ENCODE data around the gene DCLK1.

DCLK1 gene

GRCh38 chr13:35810321-35810720, 320.9 kb downstream of the DCLK1 start:
- Histone ChIP-seq H3K27ac (ENCODE audit: low read depth, low read length) (no peak overlapping the region), H3K4me1 (ENCODE audit: control insufficient read depth in 1 of 2, insufficient read depth in 2 of 2, low read length in 2 of 2) (no peaks in the 10 kb centered on the region), H3K4ac (ENCODE audit: low read depth, low read length) (no peak overlapping the region), H3K4me2 (ENCODE audit: low read length) (no peak overlapping the region), H4K91ac (ENCODE audit: low read depth, low read length) (no peak overlapping the region), H3K79me1 (ENCODE audit: low read length) (no peaks in the 10 kb centered on the region), H3K9me3 (ENCODE audit: insufficient read depth, low read depth, low read length) (no peaks in the 10 kb centered on the region), H2BK5ac (ENCODE audit: low read depth, low read length, poor library complexity) (no peak overlapping the region), H3K36me3 (ENCODE audit: control insufficient read depth in 1 of 2, insufficient read depth in 2 of 2, low read length in 2 of 2) (no peaks in the 10 kb centered on the region), H3K9ac (ENCODE audit: low read length) (no peak overlapping the region), H2AFZ (ENCODE audit: insufficient read depth, low read length, poor library complexity) (no peak overlapping the region), H3K14ac (ENCODE audit: low read length) (no peak overlapping the region), H2AK5ac (ENCODE audit: low read length) (no peak overlapping the region), H3K79me2 (ENCODE audit: control insufficient read depth, insufficient read depth, low read length, poor library complexity) (no peaks in the 10 kb centered on the region), H3K18ac (ENCODE audit: low read length) (no peak overlapping the region), H4K8ac (ENCODE audit: low read depth, low read length) (no peak overlapping the region), H3K27me3 (ENCODE audit: insufficient read depth, low read length) (no peaks in the 10 kb centered on the region), H2BK12ac (ENCODE audit: low read length) (no peak overlapping the region), H4K12ac (ENCODE audit: low read depth, low read length) (no peak overlapping the region), H3K4me3 (ENCODE audit: low read depth, low read length) (no peak overlapping the region), H3K23ac (ENCODE audit: low read length) (no peak overlapping the region), H2BK120ac (ENCODE audit: insufficient read depth, low read length, poor library complexity) (no peak overlapping the region)
- no peak for DNase-seq
- WGBS (ENCODE audit: extremely low coverage, insufficient coverage, insufficient read length) = no CpG with 5 or more reads among the region's 4 CpGs

- DNase-seq = no peak
- no peak overlapping the region for H3K4me3 ChIP-seq (ENCODE audit: low read depth, low read length)
- H3K4ac ChIP-seq (ENCODE audit: low read depth, low read length) = no peak overlapping the region
- H3K79me2 ChIP-seq (ENCODE audit: control insufficient read depth, insufficient read depth, low read length, poor library complexity) = no peaks in the 10 kb centered on the region
- no peaks in the 10 kb centered on the region for H3K36me3 ChIP-seq (ENCODE audit: control insufficient read depth in 1 of 2, insufficient read depth in 2 of 2, low read length in 2 of 2)
- H3K27me3 ChIP-seq (ENCODE audit: insufficient read depth, low read length) = no peaks in the 10 kb centered on the region
- no peak overlapping the region for H2BK5ac ChIP-seq (ENCODE audit: low read depth, low read length, poor library complexity)
- H4K91ac ChIP-seq (ENCODE audit: low read depth, low read length) = no peak overlapping the region
- H3K4me2 ChIP-seq (ENCODE audit: low read length) = no peak overlapping the region
- H3K23ac ChIP-seq (ENCODE audit: low read length) = no peak overlapping the region
- H4K12ac ChIP-seq (ENCODE audit: low read depth, low read length) = no peak overlapping the region
- H3K9me3 ChIP-seq (ENCODE audit: insufficient read depth, low read depth, low read length) = no peaks in the 10 kb centered on the region
- H3K9ac ChIP-seq (ENCODE audit: low read length) = no peak overlapping the region
- H2BK12ac ChIP-seq (ENCODE audit: low read length) = no peak overlapping the region
- H3K4me1 ChIP-seq (ENCODE audit: control insufficient read depth in 1 of 2, insufficient read depth in 2 of 2, low read length in 2 of 2) = no peaks in the 10 kb centered on the region
- no peak overlapping the region for H3K18ac ChIP-seq (ENCODE audit: low read length)
- no peak overlapping the region for H4K8ac ChIP-seq (ENCODE audit: low read depth, low read length)
- no peak overlapping the region for H2AK5ac ChIP-seq (ENCODE audit: low read length)
- no peak overlapping the region for H2BK120ac ChIP-seq (ENCODE audit: insufficient read depth, low read length, poor library complexity)
- no peaks in the 10 kb centered on the region for H3K79me1 ChIP-seq (ENCODE audit: low read length)
- no peak overlapping the region for H3K14ac ChIP-seq (ENCODE audit: low read length)
- 100% methylated on average over 1 of the region's 6 CpGs for WGBS (ENCODE audit: extremely low coverage, insufficient coverage, insufficient read length)
- no peak overlapping the region for H2AFZ ChIP-seq (ENCODE audit: insufficient read depth, low read length, poor library complexity)
- no peak overlapping the region for H3K27ac ChIP-seq (ENCODE audit: low read depth, low read length)
These were observed 322.3 kb downstream of the DCLK1 start for GRCh38 chr13:35808846-35809245.

GRCh38 chr13:35804901-35805300, 326.3 kb downstream of the DCLK1 start:
- H4K8ac ChIP-seq (ENCODE audit: low read depth, low read length) = no peak overlapping the region
- no CpG with 5 or more reads among the region's 5 CpGs for WGBS (ENCODE audit: extremely low coverage, insufficient coverage, insufficient read length)
- no peak overlapping the region for H3K23ac ChIP-seq (ENCODE audit: low read length)
- H3K18ac ChIP-seq (ENCODE audit: low read length) = no peak overlapping the region
- H3K4ac ChIP-seq (ENCODE audit: low read depth, low read length) = no peak overlapping the region
- H3K4me1 ChIP-seq (ENCODE audit: control insufficient read depth in 1 of 2, insufficient read depth in 2 of 2, low read length in 2 of 2) = no peaks in the 10 kb centered on the region
- no peak overlapping the region for H4K91ac ChIP-seq (ENCODE audit: low read depth, low read length)
- H3K36me3 ChIP-seq (ENCODE audit: control insufficient read depth in 1 of 2, insufficient read depth in 2 of 2, low read length in 2 of 2) = no peaks in the 10 kb centered on the region
- no peak overlapping the region for H2BK120ac ChIP-seq (ENCODE audit: insufficient read depth, low read length, poor library complexity)
- H3K14ac ChIP-seq (ENCODE audit: low read length) = no peak overlapping the region
- H3K27me3 ChIP-seq (ENCODE audit: insufficient read depth, low read length) = no peaks in the 10 kb centered on the region
- H3K4me3 ChIP-seq (ENCODE audit: low read depth, low read length) = no peak overlapping the region
- no peak overlapping the region for H2AK5ac ChIP-seq (ENCODE audit: low read length)
- H3K9me3 ChIP-seq (ENCODE audit: insufficient read depth, low read depth, low read length) = no peaks in the 10 kb centered on the region
- H2BK12ac ChIP-seq (ENCODE audit: low read length) = no peak overlapping the region
- no peaks in the 10 kb centered on the region for H3K79me2 ChIP-seq (ENCODE audit: control insufficient read depth, insufficient read depth, low read length, poor library complexity)
- DNase-seq = no peak
- no peaks in the 10 kb centered on the region for H3K79me1 ChIP-seq (ENCODE audit: low read length)
- H2BK5ac ChIP-seq (ENCODE audit: low read depth, low read length, poor library complexity) = no peak overlapping the region
- H3K27ac ChIP-seq (ENCODE audit: low read depth, low read length) = no peak overlapping the region
- H3K9ac ChIP-seq (ENCODE audit: low read length) = no peak overlapping the region
- H3K4me2 ChIP-seq (ENCODE audit: low read length) = no peak overlapping the region
- no peak overlapping the region for H2AFZ ChIP-seq (ENCODE audit: insufficient read depth, low read length, poor library complexity)
- no peak overlapping the region for H4K12ac ChIP-seq (ENCODE audit: low read depth, low read length)

GRCh38 chr13:35797991-35798390, 333.2 kb downstream of the DCLK1 start:
- Histone ChIP-seq H3K4me2 (ENCODE audit: low read length) (no peak overlapping the region), H3K14ac (ENCODE audit: low read length) (no peak overlapping the region), H2AK5ac (ENCODE audit: low read length) (no peak overlapping the region), H3K79me2 (ENCODE audit: control insufficient read depth, insufficient read depth, low read length, poor library complexity) (no peaks in the 10 kb centered on the region), H3K18ac (ENCODE audit: low read length) (no peak overlapping the region), H3K4me3 (ENCODE audit: low read depth, low read length) (no peak overlapping the region), H4K91ac (ENCODE audit: low read depth, low read length) (no peak overlapping the region), H2BK5ac (ENCODE audit: low read depth, low read length, poor library complexity) (no peak overlapping the region), H3K27ac (ENCODE audit: low read depth, low read length) (no peak overlapping the region), H3K36me3 (ENCODE audit: control insufficient read depth in 1 of 2, insufficient read depth in 2 of 2, low read length in 2 of 2) (no peaks in the 10 kb centered on the region), H3K9me3 (ENCODE audit: insufficient read depth, low read depth, low read length) (no peaks in the 10 kb centered on the region), H3K27me3 (ENCODE audit: insufficient read depth, low read length) (no peaks in the 10 kb centered on the region), H4K8ac (ENCODE audit: low read depth, low read length) (no peak overlapping the region), H2BK12ac (ENCODE audit: low read length) (no peak overlapping the region), H3K23ac (ENCODE audit: low read length) (no peak overlapping the region), H3K4me1 (ENCODE audit: control insufficient read depth in 1 of 2, insufficient read depth in 2 of 2, low read length in 2 of 2) (peaks cover 0 to 2% of the 10 kb centered on the region in 2 experiments), H2BK120ac (ENCODE audit: insufficient read depth, low read length, poor library complexity) (no peak overlapping the region), H3K9ac (ENCODE audit: low read length) (no peak overlapping the region), H3K79me1 (ENCODE audit: low read length) (no peaks in the 10 kb centered on the region), H2AFZ (ENCODE audit: insufficient read depth, low read length, poor library complexity) (no peak overlapping the region), H3K4ac (ENCODE audit: low read depth, low read length) (no peak overlapping the region), H4K12ac (ENCODE audit: low read depth, low read length) (no peak overlapping the region)
- DNase-seq = no peak
- no CpG with 5 or more reads among the region's 7 CpGs for WGBS (ENCODE audit: extremely low coverage, insufficient coverage, insufficient read length)

Data from trophoblast cell (in vitro differentiated cells and primary cell).